GM18951 (cell line): Measurements from ENCODE around the gene ATG2A.

ENCODE experiments used
- POLR2A ChIP-seq: IDR thresholded peaks from 4 replicates; pipeline ENCODE4 v1.6.1; 2011; ENCODE audit warnings: mild to moderate bottlenecking; ENCODE audit not compliant: insufficient read length, insufficient read depth; ENCODE audit errors: extremely low read depth
- in situ Hi-C: fragments of 300-500 bp; cut with MboI; formaldehyde crosslinking; loops from one replicate; pipeline ENCODE4 v1.12.0; 2022; ENCODE audit warnings: low sequenced_read_pairs, mixed read lengths, inconsistent platforms; ENCODE audit not compliant: unreplicated experiment

Gene ATG2A

DNA sequence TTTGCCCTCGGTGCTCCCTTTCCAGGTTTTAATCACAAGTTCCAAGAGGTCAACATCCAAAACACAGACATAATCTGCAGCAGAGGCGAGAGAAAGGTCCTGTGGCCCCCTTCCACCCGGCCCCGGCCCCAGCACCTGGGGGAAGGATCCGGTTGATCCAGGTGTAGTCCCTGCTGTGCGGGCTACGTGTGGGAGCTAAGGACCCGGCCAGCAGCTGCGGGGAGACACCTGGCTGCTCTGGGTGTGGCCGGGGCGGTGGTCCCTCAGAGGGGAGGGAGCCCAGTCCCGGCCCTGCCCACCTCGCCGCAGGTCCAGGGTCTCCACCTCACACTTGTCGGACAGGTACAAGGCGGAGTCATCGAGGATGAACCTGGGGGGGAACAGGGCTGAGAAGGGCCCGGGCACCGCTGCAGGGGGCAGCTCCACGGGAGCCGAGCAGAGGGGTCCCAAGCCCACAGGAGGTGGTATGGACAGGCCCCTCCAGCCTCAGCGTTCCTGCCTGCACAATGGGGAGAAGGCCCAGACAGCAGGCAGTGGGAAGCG, 13.6 kb downstream of the ATG2A start:
- no peak for TF ChIP-seq POLR2A
- in situ Hi-C loops, result no loop called here

DNA sequence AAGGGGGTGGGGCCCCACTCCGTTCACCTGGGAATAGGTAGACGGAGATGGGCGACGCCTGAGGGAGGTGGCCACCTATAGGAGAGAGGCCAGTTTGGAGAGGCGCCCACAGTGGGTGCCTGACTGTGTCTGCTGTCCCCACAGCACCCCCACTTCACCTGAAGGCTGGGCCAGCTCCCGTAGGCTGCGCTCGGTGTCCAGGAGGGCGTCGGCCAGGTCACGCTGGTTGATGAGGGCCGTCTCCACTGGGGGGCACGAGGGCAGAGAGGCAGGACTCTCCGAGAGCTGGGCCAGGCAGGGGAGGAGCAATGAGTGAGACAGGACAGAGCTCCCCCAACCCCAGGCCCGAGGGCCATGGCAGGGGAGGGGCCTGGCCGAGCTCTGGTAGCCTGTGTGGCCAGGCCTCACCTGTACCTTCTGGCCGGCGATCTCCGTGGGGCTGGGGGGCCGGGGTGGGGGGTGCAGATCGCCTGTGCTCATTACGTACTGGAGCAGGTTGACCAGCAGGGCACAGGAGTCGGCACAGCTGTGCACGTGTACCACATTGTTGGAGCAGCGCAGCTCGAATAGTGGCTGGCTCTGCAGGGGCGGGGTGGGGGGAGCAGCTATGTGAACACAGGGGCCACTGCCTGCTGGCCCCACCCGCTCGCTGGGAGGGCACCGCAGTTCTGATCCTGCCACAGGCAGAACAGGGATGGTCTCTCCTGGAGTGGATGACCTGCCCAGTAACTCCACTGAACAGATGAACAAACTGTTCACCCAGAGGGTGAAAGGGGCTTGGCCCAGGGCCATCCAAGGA, 14.7 kb downstream of the ATG2A start:
- in situ Hi-C loops, result no loop called here
- no peak for TF ChIP-seq POLR2A

GRCh38 chr11:64900774-64901173, 16.2 kb downstream of the ATG2A start:
- in situ Hi-C loops, result no loop called here
- no peak for TF ChIP-seq POLR2A

GRCh38 chr11:64900263-64900678, 16.7 kb downstream of the ATG2A start:
- in situ Hi-C loops, result no loop called here

DNA sequence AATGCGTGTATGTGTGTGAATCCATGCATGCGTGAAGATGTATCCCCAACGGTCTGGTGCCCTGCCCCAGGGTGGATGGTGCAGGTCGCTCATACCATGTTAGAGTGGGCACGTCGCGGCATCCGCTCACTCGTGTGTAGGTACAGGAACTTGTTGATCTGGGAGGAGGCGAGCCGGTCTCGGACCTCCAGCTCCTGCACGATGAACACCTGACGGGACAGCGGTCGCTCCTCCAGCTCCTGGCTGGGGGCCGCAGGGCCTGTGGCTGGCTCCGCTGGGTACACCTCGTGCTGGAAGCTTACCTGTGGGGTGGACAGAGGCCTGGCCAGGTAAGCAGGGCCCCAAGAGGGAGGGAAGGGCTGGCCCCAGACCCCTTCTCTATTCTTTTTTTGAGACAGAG, 18.5 kb downstream of the ATG2A start:
- TF ChIP-seq POLR2A, result no peak
- in situ Hi-C loops, result no loop called here

More at GRCh38 chr11:64900263-64900678, 16.7 kb downstream of the ATG2A start:
- no peak for TF ChIP-seq POLR2A

GRCh38 chr11:64898076-64898445, 18.9 kb downstream of the ATG2A start:
- in situ Hi-C loops, result no loop called here
- no peak for TF ChIP-seq POLR2A

- TF ChIP-seq POLR2A, result no peak
- in situ Hi-C loops, result no loop called here
Observed at GRCh38 chr11:64897381-64898075, 19.5 kb downstream of the ATG2A start.

DNA sequence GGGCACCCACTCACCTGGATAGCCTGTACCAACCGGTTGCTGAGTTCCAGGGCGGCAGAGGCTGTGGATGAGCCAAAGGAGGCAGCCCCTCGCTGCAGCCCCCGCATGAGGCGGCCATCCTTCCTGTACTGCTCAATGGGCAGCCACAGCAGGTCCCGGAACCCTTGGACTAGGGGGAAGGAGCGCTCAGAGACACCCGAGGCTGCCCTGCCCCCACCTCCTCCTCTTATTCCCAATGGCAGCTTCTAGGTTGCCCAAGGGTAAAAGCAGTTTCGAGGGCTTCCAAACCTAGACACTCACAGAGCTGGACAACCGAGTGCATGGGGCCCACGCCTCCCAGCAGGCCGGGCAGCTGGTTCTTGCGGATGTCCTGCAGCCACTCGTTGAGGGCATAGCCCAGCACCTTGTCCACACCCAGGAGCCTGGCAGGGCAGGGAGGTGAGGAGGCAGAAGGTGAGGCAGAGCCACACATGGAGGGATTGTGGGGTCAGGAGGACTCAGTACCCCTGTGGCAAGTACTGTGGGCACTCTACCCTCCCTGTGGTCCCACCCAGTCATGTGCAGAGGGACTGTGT, 20.5 kb downstream of the ATG2A start:
- in situ Hi-C loops, result no loop called here
- TF ChIP-seq POLR2A, result no peak

DNA sequence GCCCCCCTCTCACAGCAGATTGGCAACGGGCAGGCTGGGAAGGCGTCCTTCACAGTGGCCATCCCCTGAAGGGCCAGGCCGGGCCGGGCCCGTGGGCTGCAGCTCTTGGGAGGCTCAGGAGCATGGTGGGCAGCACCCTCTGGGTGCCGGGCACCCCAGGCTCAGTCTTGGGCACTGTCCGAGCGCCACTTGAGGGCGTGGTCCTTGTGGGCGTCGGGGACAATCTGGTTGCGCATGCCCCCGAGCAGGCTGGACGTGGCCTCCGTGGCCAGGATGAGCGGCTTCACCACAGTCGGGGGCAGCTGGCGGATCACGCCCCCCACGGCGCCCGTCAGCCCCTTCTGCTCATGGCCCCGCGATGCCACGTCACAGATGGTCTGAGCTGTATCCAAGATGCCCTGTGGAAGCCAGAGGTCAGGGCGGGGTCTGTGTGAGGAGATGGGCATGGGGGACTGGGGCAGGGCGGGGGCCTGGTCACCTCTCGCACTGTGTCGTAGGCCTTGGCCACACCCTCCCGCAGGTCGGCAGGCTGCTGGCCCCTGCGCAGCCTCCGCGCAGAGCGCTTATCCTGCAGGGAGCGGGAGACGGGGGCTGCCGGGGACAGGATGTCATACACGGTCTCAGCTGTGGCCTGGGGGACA, 22.1 kb downstream of the ATG2A start:
- in situ Hi-C loops, result loop anchor here (5.0 kb wide), 1 partner anchor 48 kb away; no protein-coding TSS in a partner anchor
- TF ChIP-seq POLR2A, result no peak

GRCh38 chr11:64894070-64894811, 22.8 kb downstream of the ATG2A start:
- in situ Hi-C loops, result loop anchor here (5.0 kb wide), 1 partner anchor 47 kb away; no protein-coding TSS in a partner anchor
- TF ChIP-seq POLR2A, result peak; percentile 32

DNA sequence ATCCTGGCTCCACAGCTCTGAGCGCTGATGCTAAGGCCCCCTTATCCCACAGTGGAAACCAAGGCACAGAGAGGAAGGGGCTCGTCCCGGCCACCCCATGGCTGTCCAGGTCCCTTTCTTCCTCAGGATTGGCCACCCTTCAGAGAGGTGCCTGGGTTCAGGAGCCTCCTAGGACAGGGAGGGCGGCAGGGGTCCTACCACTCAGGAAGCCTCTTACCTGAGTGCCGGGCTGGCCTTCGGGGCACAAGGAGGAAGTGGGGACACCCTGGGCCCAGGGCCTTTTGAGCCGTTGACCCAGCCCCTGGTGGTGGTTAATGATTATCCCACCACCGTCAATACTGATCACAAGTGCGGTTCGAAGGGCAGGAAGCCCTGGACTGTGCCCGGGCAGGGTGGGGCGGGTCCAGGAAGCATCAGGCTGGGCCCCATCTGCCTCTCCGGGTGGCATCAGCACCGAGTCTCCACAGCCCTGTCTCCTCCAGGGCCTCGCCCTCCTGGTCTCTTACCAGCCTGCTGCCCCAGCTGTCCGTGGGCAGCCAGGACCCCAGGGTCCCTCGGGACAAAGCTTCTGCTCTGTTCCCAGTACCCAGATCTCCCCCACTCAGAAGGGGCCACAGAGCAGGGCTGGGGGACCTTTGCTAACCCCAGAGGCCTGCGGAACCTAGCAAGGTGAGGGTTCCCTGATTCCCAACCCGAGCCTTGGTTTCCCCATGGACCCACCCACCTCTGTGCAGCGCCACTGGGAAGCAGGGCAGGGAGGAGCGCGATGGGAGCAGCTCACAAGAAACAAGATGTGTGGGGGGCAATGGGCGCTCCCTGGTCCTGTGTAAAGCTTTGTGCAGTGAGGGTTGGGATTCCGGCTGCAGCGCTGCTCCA, 23.6 kb downstream of the ATG2A start:
- in situ Hi-C loops, result loop anchor here (5.0 kb wide), 1 partner anchor 46 kb away; no protein-coding TSS in a partner anchor
- peak; percentile 47 for TF ChIP-seq POLR2A

DNA sequence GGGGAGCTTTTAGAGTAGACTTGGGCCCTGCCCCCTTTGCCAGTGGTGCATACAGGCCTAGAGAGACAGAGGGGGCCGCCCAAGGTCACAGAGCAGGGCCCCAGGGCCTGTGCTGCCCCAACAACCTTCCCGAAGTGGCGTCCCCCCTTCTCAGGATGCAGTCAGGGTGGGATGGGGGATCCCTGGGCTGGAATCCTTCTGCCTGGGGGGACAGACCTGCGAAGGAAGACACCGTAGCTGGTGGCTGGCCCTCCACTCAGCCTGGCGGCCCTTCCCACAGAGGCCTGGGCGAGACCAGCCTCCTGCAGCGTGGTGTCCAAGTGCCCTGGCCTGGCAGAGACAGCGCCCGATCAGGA, 24.2 kb downstream of the ATG2A start:
- no peak for TF ChIP-seq POLR2A
- in situ Hi-C loops, result loop anchor here (5.0 kb wide), 1 partner anchor 46 kb away; no protein-coding TSS in a partner anchor

DNA sequence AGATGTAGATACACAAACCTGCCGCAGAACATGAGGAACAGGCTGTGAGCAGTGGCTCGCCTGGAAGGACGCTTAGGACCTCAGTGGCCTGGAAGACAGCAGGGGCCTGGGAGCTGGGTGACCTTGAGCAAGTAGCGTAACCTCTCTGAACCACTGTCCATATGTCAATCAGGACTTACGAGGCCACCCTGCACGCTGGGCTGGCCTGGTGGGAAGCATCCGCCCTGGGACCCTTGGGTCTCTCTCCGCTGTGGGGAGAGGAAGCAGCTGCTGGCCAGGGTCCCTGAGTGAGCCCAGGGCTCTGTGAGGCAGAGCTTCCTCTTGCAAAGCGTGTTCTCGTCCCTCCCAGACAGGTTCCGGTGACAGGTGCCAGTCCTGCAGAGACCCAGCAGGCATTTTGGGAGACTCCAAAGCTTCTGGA, 24.6 kb downstream of the ATG2A start:
- in situ Hi-C loops, result loop anchor here (5.0 kb wide), 1 partner anchor 45 kb away; no protein-coding TSS in a partner anchor
- TF ChIP-seq POLR2A, result no peak
